Renal cortex interstitium (tissue), 11 donors: ENCODE results near the gene SPDYE4. TPM values are rescaled to one million over a fixed set of nuclear protein-coding genes. Genes with fewer than 3 reads are reported as not detected.

ENCODE experiments used
- DNase-seq, 11 donors: peaks; one replicate each; pipeline ENCODE4 v3.0.0-alpha.2; 2013; ENCODE audit warnings: low read depth in 9 of 11, low spot score in 4 of 11; ENCODE audit errors: extremely low read depth in 1 of 11
- polyA plus RNA-seq, 3 donors: library from polyadenylated mRNA; unstranded; fragments of 120-200 nt; gene quantifications; one replicate each; pipeline ENCODE4 v1.2.1, GENCODE V29; 2013; ENCODE audit not compliant: insufficient read length in 3 of 3

SPDYE4 gene
- polyA plus RNA-seq, 3 donors, result 0.16 to 0.59 TPM; not detected in 1

DNA sequence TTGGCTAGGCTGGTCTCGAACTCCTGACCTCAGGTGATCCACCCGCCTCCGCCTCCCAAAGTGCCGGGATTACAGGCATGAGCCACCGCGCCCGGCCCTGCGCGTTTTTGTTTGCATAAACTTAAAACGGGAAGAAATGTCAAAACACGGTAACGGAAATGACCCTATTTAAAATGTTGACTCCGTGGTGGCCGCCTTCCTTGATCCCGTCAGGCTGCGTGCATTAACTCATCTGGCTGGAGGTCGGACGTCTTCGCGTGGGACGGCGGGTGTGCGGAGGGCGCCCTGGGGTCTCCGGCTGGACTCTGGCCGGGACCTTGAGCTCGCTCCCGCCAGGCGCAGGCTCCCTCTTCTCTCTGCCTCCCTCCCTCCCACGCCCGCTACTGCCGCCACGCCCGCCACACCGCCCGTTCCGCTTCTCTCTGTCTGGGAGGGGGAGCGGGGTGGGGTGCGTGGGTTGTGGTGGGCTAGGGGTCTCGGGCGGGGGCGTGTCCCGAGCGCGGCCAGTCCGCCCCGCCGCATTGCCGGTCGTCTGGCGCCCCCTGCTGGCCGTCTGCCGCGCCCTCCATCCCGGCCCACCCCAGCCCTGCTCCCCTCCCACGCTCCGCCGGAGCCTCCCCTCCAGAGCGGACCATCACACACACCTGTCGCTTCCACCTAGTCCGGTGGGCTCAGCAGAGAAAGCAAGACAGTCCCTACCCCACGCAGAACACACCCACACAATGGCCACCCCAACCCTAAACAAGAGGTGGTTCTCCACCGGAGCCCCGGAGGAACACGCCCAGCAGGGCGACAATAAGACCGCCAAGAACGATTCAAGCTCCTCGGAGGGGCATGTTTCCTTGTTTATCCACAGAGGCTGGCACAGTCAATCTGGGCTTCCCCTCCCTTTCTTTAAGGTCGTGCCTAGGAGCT lies 12.5 kb downstream of the SPDYE4 start:
- DNase-seq, result peak; percentile 50 to 82 (median 73)

DNA sequence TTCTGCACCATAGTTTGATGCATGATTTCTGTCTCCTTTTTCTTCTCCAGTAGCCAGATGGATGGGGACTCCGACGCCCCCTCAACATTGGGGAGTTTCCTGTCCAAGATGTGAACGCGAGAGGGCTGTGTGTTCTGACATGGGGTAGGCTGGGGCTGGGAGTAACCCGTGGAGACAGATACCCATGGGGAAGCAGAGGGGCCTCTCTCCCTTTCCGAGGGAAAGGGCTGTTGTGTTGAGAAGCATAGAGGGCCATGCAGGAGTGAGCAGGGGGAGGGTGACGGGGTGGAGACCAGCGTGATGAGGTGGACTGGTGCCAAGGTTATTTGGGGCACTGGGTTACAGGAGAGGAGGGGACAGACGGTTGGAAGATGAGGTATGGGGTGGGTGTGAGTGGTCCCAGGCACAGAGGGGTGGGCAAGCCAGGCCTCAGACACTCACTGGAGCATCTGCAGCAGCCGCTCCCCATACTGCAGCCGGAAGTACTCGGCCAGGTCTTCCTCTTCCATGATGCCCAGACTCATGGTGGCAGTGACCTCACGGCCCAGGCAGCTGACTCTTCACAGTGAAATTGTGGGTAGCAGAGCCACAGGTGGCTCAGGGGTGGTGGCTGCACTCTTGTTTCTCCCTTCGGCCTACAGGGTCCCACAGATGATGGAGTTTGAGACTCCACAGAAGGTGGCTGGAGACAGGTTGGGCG lies 14.1 kb downstream of the SPDYE4 start:
- DNase-seq, result no peak

DNA sequence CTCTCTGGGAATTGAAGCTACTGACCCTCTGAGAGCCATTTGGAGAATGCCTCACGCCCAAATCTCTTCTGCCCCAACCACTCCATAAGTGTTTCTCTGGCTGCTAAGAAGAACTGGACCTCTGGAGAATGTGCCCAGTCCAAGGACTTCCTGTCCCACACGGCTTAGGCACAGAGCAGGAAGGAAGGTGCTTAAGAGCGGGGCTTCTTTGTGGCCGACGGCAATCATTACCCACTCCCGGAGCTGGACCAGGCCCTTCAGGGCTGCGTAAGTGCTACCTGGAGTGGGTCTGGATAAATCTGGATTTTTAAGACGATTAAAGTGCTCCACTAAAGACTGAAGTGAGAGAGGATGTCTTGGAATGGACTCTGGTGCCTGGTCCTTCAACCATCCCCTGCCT lies 15.5 kb downstream of the SPDYE4 start:
- no peak for DNase-seq

DNA sequence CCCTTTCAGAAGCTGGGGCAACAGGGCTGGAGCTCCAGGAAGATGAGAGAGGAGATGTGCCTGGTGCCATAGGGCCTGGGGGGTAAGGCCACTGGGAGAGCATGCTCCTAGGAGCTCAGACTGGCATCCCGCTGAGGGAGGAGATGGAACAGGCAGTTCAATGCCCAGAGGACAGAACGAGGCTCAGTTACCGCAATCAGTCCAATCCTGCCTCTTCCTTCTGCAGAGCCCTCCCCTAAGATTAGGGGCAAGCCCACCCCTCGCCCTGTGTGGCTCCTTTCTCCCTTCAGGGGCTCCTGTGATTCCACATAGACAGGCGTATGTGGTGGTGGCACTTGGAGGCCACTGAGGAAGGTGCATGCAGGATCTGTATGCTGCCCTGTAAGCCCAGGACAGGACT lies 16.1 kb downstream of the SPDYE4 start:
- no peak for DNase-seq

DNA sequence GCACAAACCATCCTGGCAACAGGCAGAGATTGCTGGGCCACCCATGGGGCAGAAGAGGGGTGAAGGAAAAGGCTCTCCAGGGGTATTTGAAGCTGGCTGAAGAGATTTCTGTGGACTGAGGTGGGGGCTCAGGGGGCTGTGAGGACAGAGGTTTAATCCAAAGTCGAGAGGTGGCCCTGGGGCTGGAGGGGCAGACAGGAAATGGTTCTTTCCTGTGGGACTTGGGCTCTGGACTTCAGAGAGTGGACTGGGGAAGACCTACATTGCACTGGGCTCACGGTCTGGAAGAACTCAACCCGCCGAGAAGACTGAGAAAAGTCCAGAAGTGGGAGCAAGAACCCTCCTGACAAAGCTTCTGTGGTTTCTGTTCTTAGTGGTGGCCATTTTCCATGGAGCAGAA lies 16.6 kb downstream of the SPDYE4 start:
- DNase-seq, result no peak

DNA sequence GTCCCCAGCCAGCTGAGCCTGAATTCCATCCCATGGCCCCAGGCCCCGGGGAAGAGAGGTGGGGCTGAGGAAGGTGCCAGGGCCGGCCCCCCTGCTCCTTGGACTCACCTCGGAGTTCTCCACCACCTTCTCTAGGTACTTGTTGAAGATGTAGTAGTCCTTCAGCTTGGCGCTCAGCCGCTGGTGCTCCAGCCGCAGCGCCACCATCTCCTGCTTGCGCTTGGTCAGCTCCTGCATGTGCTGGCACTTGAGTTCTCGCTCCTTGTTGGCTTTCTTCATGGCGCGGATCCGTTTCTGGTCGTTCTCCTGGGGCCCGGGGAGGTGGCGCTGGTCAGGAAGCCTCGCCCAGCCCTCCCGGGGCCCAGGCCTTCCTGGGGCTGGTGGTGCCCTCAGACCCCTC lies 17.0 kb downstream of the SPDYE4 start:
- no peak for DNase-seq

DNA sequence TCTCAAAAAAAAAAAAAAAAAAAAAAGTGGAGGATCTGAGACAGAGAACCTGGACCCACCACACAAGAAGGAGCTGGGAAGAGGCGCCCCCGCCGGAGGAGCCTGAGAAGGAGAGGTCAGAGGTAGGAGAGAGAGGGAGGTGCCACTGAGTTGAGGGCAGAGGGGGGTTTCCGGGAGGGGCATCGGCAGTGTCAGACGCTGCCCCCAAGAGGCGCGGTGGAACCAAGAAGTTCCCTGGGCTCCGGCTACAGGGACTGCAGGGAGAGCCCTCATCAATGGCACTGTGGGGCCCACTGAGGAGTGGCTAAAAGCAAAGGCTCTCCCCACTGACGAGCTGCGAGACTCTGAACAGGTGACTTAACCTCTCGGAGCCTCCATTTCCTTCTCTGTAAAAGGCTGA lies 17.9 kb downstream of the SPDYE4 start:
- DNase-seq, result no peak

DNA sequence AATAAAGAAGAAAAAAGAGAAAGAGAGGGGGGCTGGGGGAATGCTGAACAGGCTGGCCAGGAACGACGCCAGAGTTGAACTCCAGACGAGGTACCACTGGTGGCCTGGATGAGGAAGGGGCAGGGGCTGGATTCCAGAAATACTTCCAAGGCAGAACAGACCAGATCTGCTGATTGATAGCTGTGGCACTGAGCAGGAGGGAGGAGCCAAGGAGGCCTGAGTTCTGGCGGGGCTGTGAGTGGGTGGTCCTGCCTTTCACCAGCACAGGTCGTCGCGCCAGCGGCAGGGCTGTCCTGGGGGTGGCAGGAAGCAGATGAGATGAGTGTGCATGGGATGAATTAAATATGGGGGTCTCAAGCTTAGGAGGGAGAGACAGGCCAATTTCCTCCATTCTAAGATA lies 19.2 kb downstream of the SPDYE4 start:
- peak in 7 of 11 donors; percentile 29 to 65 (median 42) for DNase-seq

DNA sequence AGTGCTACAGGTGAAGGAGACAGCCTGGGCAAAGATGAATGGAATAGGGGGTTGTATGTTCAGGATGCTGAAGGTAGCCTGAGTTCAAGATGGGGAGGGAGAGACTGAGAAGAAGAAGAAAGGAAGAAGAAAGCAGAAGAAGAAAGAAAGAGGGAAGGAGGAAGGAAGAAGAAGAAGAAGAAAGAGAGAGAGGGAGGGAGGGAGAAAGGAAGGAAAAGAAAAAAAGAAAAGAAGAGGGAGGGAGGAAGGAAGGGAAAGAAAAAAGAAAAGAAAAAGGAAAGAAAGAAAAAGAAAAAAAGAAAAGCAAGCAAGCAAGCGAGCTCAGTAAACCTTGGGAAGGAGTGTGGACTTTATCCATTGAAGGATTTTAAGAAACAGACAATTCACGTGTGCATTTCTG lies 21.6 kb downstream of the SPDYE4 start:
- DNase-seq, result no peak

DNA sequence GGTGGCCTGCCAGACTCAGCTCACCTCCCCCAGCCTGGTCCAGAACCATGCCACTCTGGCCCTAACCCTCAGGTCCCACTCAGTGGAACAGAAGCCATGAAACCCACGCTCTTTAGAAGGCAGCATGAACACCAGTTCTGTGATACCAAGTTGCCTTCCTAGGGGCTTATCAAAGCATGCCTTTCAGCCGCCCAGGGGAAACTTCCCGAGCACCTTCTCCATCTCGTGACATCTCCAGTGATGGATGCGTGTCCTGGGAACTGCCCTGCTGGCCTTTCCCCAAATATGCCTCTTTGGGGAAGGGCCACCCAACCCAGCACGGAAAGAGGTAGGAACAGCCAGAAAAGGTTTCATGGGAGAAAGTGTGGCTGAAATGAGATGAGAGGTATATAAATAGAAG lies 22.0 kb downstream of the SPDYE4 start:
- DNase-seq, result no peak

DNA sequence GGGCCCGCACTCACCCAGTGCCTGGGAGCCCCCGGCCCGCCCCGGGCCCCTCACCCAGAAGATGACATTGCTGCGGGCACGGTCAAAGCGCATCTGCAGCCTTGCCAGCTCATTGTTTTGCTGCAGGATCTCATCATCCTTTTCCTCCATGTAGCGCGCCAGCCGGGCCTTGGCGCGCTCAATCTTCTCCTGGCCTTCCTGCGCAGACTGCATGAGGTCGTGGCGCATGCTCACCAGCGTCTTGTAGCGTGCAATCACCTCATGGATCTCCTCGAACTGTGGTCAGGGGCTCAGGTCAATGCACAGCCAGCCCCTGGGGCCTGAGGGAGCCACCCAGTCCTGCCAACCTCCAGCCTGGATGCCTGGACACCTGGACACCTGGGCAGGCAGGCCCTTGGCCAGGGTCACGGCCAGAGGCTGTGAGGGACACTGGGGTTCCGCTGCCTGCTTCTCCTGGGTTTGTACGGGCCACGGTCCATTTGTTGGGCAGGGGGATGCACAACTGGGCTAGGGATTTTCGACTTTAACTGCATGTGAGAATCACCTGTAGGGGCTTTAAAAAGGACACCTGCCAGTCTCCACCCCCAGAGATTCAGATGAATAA lies 22.9 kb downstream of the SPDYE4 start:
- DNase-seq, result no peak

DNA sequence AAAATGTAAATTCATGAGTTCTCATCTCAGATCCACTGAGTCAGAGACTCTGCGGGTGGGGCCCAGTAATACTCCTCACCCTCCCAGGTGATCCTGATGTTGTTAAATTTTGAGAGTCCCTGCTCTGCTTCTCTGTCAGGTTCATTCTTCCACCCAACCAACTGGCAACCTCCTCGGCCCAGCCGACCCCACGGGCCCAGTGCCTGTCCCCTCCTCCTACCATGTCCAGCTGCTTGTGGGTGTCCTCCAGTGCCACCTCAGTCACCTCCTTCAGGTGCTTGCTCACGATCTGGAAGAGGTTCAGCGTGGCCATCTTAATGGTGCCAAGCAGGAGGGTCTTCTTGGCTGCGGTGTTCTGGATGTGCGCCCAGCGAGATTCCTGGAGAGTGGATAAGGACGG lies 23.5 kb downstream of the SPDYE4 start:
- no peak for DNase-seq

DNA sequence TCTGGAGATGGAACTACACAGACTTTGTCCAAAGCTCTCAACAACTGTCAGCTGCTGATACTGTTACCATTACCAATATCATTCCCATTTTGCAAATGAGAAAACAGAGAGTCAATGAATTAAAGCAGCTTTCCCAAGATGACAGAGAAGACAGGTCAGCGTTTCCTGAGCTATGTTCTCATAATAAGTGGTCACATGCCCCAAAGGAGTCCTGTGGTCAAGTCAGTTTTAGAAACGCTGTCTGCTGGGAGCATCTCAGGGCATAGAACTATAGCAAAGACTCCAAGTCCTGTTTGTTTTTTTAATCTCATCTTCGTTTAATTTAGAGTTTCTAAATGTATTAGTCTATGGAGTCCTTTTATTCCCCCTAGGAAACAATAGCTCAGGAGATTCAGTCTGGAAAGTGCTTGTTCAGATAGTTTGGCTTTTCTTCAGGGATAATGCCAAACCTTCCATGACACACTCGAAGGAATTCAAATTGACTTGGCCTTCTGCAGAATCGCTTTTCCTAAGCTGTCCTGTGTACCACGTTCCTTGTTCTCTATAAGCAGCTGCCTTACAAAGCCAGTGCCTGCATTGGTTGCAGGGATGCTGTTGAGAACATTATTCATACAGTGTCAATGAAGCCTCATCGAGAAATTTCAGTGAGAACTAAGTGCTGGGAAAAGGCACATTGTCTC lies 25.8 kb downstream of the SPDYE4 start:
- DNase-seq, result no peak

DNA sequence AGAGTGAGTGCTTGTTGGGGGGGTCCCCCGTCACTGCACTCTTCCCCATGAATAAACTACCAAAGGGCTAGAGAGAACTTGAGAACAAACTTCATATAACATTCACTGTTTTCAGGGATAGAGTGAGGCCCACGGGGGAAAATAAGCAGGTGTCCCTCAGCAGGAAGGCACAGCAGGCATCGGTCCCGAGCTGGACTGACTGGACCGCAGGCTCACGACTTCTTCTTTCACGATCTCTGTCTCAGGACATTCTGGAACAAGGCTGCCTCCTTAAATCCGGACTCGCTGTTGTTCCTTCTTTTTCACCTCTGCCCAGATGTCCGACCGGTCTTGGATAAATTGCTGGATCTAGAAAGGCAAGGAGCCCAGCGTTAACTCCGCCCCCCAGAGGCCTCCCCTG lies 28.5 kb downstream of the SPDYE4 start:
- DNase-seq, result no peak

DNA sequence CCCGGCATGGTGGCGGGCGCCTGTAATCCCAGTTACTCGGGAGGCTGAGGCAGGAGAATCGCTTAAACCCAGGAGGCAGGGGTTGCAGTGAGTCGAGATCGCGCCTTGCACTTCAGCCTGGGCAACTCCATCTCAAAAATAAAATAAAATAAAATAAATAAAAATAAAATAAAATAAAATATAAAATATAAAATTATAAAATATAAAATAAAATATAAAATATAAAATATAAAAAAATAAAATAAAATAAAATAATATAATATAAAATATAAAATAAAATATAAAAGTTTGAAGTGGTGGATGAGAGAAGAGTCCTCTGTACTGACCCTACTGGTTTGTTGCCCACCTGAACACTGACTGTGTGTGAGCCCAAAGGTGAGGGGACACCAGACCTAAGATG lies 28.9 kb downstream of the SPDYE4 start:
- DNase-seq, result no peak

DNA sequence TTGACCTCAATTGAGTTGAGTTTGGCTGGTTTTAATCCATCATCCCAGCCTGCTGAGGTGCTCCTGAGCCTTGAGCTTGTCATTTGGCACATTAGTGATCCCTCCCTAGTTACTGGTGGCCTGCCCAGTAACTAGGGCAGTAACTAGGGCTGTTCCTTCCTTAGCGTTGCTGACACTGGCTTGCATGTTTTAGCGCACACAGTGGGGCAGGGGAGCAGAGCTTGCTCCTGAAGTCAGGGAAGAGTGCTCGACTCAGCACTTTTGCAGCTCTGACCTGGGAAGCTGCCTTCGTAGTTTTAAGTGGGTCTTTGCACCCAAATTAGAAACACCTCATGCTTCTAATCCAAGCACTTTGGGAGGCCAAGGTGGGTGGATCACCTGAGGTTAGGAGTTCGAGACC lies 29.4 kb downstream of the SPDYE4 start:
- no peak for DNase-seq

DNA sequence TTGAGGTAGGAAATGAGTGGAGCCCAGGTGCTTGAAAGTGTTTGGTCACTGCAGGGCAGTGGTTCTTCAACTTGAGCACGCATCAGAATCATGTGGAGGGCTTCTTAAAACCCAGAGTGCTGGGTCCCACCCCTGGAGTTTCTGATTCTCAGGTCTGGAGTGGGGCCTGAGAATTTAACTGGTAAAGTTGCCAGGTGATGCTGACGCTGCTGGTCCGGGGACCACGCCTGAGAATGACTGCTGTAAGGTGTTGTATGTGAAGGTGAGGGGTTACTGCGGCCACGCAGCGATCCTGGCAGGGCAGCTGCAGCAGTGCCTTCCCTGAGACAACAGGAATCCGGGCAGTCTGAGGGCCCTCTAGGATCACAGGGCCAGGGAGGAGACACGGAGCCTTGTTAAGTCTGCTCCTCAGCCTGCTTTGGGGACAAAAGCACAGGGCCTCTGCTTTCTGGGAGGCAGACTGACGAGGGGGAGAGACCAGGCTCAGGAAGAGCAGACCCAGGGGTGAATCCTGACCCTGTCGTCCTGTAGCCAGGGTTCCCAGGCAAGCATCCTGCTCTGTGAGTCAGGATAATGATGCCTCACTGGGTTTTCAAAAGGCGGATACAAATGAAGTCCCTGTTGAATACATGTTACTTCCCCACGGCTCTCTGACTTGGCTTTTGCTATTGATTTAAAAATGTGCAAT lies 30.0 kb downstream of the SPDYE4 start:
- DNase-seq, result no peak

DNA sequence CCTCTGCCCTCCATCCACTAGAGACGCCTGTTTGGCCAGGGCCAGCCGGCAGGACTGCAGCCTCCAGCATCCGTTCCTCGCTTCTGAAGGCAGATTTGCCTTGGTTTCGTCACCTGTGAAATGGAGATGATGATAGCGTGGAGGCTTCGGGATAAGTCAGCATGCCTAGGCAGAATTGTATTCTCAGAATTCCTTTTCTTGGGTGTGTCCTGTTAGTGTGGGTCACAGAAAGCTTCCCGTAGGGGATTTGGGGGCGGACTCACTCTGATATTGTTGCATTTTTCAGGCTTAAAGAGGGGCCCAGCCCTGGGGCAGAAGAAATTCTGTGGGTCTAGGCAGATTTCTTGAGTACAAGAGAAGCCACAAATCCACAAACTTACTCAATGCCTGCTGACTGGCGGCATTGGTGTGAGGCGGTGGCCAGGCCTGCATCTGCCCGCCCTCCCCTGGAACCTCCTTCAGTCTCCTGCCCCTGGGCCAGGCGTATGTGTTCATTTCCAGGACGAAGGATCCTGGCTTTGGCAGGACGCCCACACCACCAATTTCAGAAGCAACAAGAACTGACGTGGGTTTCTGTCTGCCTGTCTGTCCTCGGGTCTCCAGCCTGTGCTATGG lies 31.3 kb downstream of the SPDYE4 start:
- no peak for DNase-seq
